Measurements from ENCODE around the gene DHX34. TPM values are rescaled to one million over a fixed set of nuclear protein-coding genes. Genes with fewer than 3 reads are reported as not detected.
A peak's percentile ranks its signal among the peaks of the same experiment; 100 is the strongest.

The DHX34 gene
- total RNA-seq, 1 donor = 12.7 TPM

- no peaks in the 10 kb centered on the region for H3K36me3 ChIP-seq (ENCODE audit: insufficient read depth, low read length)
- H3K4me3 ChIP-seq (ENCODE audit: insufficient read depth, low read length) = no peak overlapping the region
- no peaks in the 10 kb centered on the region for H3K27me3 ChIP-seq (ENCODE audit: insufficient read depth, low read length)
- DNase-seq (ENCODE audit: insufficient read length, low spot score, missing footprints) = no peak
- no peak overlapping the region for H2AFZ ChIP-seq (ENCODE audit: low read length)
- peaks cover 13% of the 10 kb centered on the region for H3K4me1 ChIP-seq (ENCODE audit: insufficient read depth, low read length)
- H3K4me2 ChIP-seq (ENCODE audit: insufficient read depth, low read length) = no peak overlapping the region
- no peaks in the 10 kb centered on the region for H3K9me3 ChIP-seq (ENCODE audit: low read depth, low read length)
- H4K20me1 ChIP-seq (ENCODE audit: insufficient read depth, low read length) = no peaks in the 10 kb centered on the region
- TF ChIP-seq, protein P1, sequence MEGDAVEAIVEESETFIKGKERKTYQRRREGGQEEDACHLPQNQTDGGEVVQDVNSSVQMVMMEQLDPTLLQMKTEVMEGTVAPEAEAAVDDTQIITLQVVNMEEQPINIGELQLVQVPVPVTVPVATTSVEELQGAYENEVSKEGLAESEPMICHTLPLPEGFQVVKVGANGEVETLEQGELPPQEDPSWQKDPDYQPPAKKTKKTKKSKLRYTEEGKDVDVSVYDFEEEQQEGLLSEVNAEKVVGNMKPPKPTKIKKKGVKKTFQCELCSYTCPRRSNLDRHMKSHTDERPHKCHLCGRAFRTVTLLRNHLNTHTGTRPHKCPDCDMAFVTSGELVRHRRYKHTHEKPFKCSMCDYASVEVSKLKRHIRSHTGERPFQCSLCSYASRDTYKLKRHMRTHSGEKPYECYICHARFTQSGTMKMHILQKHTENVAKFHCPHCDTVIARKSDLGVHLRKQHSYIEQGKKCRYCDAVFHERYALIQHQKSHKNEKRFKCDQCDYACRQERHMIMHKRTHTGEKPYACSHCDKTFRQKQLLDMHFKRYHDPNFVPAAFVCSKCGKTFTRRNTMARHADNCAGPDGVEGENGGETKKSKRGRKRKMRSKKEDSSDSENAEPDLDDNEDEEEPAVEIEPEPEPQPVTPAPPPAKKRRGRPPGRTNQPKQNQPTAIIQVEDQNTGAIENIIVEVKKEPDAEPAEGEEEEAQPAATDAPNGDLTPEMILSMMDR (IDR thresholded peaks at IDR 0.05; ENCODE audit: extremely low read depth, low read depth, low read length) = no peak
- no peak overlapping the region for H3K27ac ChIP-seq (ENCODE audit: low read depth, low read length)
- no peaks in the 10 kb centered on the region for H3K79me2 ChIP-seq (ENCODE audit: insufficient read depth, low read length)
Measured at GRCh38 chr19:47313754-47314295, 35.3 kb upstream of the DHX34 start.

DNA sequence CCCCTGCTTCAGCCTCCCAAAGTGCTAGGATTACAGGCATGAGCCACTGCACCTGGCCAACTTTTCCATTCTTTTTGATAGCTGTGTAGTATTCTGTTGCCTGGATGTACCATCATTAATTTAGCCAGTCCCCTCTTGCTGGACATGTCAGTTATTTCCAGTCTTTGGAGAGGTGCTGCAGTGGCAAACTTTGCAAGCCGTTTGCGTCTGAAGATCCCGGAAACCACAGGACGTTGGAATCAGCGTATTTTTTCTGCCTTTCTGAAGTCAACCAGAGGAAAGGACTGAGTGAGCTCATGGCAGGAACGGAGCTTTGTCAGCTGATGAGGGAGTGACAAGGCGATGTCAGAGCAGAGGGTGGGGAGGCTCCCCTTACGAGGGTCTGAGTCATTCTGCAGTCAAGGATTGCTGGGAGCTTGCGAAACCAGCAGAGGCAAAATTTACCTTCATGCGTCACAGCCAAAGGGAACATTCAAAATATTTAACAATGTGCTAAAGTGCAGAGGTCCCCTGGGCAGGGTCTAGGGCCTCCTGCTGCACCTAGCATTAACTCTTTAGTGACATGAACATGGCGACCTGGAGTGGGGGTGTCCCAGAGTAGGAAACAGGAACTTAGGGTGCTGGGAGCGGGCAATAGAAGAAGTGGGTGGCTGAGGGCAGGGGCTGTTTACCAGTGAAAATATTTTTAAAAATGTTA is 33.8 kb upstream of the DHX34 start:
- no peak overlapping the region for H3K27ac ChIP-seq (ENCODE audit: low read depth, low read length)

DNA sequence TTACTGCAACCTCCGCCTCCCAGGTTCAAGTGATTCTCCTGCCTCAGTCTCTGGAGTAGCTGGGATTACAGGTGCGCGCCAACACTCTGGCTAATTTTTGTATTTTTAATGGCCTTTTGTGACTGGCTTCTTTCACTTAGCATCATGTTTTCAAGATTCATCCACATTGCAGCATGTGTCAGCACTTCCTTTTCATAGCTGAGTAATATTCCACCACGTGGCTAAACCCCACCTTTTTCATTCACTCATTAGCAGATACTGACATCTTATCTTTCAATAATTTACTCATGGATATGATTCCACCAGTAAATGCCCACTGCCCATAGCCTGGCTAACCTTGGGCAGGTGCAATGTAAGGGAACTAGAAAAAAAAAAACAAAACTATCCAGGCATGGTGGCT is 32.6 kb upstream of the DHX34 start:
- no peak overlapping the region for H2AFZ ChIP-seq (ENCODE audit: low read length)
- no peaks in the 10 kb centered on the region for H3K9me3 ChIP-seq (ENCODE audit: low read depth, low read length)
- H3K4me2 ChIP-seq (ENCODE audit: insufficient read depth, low read length) = no peak overlapping the region
- DNase-seq (ENCODE audit: insufficient read length, low spot score, missing footprints) = no peak
- H3K4me1 ChIP-seq (ENCODE audit: insufficient read depth, low read length) = peaks cover 4% of the 10 kb centered on the region
- no peaks in the 10 kb centered on the region for H4K20me1 ChIP-seq (ENCODE audit: insufficient read depth, low read length)
- H3K36me3 ChIP-seq (ENCODE audit: insufficient read depth, low read length) = no peaks in the 10 kb centered on the region
- H3K27me3 ChIP-seq (ENCODE audit: insufficient read depth, low read length) = no peaks in the 10 kb centered on the region
- no peak overlapping the region for H3K27ac ChIP-seq (ENCODE audit: low read depth, low read length)
- H3K4me3 ChIP-seq (ENCODE audit: insufficient read depth, low read length) = no peak overlapping the region
- no peaks in the 10 kb centered on the region for H3K79me2 ChIP-seq (ENCODE audit: insufficient read depth, low read length)
- TF ChIP-seq, protein P1 (IDR thresholded peaks at IDR 0.05; ENCODE audit: extremely low read depth, low read depth, low read length) = no peak

More for the DNA sequence above, 33.8 kb upstream of the DHX34 start:
- Histone ChIP-seq H4K20me1 (ENCODE audit: insufficient read depth, low read length) (no peaks in the 10 kb centered on the region), H2AFZ (ENCODE audit: low read length) (no peak overlapping the region), H3K36me3 (ENCODE audit: insufficient read depth, low read length) (no peaks in the 10 kb centered on the region), H3K79me2 (ENCODE audit: insufficient read depth, low read length) (no peaks in the 10 kb centered on the region), H3K4me1 (ENCODE audit: insufficient read depth, low read length) (peaks cover 4% of the 10 kb centered on the region), H3K4me2 (ENCODE audit: insufficient read depth, low read length) (peak overlapping the region; percentile 30), H3K4me3 (ENCODE audit: insufficient read depth, low read length) (no peak overlapping the region), H3K27me3 (ENCODE audit: insufficient read depth, low read length) (no peaks in the 10 kb centered on the region), H3K9me3 (ENCODE audit: low read depth, low read length) (no peaks in the 10 kb centered on the region)
- TF ChIP-seq, protein P1 (IDR thresholded peaks at IDR 0.05; ENCODE audit: extremely low read depth, low read depth, low read length) = no peak
- peak; percentile 97 for DNase-seq (ENCODE audit: insufficient read length, low spot score, missing footprints)
